SKM-1 (cell line): ENCODE data around the gene COG6.

Experiments used
- DNase-seq: peaks from one replicate; lab custom pipeline; 2025; ENCODE audit not compliant: unreplicated experiment; lab: John Stamatoyannopoulos, UW

COG6 gene

DNA sequence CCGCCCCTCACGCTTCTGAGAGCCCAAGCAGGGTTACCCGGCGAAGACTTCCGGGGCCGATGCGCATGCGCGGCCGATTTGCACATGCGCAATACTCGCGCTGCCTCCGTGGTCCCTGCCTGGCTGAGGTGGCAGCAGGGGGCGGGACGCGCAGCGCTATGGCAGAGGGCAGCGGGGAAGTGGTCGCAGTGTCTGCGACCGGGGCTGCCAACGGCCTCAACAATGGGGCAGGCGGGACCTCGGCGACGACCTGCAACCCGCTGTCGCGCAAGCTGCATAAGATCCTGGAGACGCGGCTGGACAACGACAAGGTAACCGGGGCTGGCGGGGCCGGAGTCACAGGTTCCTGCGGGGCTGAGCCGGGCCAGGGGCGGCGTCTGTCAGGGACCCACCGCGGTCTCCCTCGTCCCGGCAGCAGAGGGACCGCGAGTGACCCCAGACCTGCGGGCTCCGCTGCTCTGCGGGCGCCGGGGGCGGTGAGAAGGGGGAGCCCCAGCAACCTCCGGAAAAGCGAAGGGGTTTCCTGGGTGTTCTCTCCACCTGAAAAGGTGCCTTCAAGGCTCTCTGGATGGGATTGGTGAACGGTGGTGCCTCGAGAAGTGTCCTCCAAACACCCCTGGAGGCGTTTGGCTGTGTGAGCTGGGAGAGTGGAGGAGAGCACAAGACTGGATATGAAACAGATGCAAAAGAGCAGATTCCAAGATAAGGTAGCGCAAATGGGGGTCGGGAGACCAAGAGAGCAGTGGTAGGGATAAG, at the start of gene COG6:
Gene COG6 (plus strand): TSS at position 94 of the 756 bp plus-strand sequence. CDS start 65 bp downstream, at position 159.
- no peak for DNase-seq

DNA sequence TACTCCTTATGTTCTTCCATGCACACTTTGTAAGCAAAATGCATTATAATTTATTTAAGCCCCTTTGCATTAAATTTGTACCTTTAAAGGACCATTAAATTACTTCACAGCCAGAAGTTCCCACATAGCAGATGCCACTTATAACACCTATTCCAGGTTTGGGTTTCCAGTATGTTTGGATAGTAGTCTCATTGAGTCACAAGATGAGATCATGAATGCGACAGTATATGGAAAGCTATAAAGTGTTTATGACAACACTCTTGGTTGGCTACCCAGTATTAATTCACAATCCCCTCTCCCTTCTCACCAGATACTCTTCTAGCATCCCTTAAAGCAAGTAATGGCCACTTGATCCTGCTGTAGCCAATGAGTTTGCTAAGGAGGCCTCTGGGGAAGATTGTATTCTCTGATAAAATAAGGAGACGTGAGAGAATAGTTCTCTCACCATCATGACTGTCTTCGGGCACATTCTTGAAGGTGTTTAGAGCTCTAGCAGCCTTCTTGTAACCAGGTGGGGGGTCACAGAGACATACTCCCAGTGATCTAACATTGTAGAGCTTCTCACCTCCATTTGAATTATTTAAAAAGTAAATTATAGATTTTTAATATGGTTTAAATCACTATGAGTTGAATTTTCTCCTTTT, 49.7 kb upstream of the COG6 start:
- DNase-seq, result no peak

DNA sequence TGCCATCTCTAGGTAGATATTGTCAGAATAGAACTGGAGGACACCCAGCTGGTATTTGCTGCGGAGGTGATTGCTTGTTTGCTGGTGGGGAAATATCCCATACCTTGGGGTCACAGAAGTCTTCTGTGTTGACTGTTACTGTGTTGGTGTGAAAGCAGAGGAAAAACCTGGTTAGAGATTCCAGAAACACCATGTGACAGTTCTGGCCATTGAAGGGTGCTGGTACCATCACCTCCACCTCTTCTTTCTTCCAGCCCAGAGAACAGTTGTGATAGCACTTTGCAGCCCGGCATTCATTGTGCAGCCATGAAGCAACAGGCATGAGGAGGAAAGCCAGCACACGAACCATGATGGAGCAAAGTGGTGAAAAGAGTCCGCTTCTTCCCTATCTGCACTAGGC, 47.6 kb upstream of the COG6 start:
- DNase-seq, result no peak

DNA sequence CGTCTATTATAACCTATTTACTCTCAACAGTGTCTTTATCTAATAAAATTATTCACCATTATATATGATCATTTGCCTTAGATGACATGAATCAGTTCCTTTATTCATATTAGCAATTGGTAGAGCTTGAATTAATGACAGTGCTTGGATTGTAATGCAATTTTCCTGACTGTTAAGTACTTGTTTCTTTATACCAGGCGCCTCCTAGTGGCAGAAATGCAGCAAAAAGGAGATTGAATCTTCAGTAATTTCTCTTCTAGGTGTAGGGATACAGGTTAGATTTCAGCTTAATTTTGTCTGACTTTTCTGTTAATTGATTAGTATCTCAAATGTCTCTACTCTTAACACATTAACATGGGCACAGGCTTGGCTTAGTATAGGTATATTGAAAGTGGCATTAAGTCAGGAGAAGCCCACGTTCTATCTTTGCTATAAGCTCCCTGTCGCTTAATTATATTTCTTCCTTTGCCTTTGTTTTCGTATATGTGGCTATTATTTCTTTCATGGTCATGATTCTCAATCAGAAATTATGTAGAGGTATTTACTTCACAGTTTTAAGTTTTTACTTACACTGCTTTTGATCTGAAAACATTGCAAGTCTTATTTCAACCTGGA, 43.3 kb upstream of the COG6 start:
- DNase-seq, result peak; percentile 59

DNA sequence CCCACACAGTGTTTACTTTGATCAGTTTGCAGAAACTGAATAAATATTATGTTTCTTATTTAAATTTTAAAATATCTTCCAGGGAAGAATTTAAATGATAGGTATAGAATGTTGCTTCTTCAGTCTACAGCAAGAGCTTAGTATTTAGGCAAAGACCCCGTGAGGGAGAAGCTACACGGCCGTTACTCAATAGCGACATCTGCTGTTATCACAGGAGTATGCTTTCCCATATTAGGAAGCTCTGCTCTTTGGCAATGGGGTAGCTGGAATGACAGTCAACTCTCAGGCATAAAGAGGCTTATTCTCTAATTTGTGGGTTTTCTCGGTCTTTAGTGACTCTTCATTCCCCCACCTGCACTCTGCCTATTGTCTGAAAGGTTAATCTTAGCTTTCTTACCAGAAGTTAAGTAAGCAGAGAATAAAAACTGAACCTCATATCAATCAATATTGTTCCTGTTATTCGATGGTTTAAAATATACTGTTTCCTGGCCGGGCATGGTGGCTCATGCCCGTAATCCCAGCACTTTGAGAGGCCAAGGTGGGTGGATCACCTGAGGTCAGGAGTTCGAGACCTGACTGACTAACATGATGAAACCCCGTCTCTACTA, 39.3 kb upstream of the COG6 start:
- DNase-seq, result peak; percentile 73

DNA sequence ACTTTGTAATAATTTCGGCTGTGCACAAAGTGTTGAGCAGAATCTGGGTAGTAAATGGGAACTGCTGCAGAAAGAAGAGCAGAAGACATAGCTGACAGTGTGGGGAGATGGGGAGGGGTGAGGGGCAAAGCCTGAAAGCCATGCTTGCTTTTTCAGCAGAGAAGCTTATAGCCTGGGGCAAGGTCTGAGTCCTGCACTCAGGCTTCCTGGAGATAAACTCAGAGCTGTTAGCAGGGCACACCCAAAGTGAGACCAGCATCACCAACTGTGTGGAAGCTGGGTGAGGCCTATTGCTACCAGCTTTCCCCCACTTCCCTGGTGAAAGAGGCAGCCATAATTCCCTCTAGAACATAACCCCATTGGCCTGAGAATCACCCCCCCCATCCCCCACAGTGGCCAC, 36.9 kb upstream of the COG6 start:
- DNase-seq, result no peak

DNA sequence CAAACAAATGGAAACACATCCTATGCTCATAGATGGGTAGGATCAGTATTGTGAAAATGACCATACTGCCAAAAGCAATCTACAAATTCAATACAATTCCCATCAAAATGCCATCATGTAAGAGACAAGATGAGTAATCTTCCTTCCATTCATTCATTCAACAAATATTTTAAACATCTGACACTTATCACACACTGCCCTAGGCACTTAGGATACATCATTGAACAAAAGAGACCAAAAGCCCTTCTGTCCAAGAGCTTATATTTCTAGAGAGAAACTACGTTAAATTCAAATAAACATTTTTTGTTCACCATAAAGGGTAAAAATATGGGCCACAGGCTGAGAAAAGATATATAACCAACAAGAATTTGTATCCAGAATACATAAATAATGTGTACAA, 32.0 kb upstream of the COG6 start:
- no peak for DNase-seq

DNA sequence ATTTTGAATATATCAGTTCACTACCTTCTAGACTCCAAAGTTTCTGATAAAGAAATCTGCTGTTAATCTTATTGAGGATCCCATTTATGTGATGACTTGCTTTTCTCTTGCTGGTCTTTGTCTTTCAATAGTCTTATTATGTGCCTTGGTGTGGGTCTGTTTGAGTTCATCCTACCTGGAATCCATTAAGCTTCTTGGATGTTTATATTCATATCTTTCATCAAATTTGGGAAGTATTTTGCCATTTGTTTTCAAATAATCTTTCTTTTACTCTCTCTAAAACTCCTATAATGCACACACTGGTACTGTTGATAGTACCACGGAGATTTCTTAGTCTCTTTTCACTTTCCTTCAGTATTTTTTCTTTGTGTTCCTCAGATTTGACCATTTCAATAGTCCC, 24.2 kb upstream of the COG6 start:
- DNase-seq, result no peak

DNA sequence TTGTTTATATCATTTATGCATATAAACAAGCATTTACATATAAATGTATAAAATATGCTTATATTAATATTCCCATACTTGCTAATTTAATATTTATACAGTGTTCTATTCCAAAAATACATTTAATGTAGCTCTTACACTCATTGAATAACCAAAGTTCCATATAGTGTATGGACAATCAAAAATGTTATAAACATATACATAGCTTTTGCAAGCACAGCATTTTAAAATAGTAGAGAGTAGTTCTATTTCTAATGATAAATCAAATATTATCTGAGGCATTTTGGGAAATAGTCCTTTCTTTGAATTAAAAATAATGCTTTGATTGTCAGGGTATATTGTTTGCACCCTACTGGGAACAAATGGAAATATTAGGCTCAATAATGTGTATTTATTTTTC, 22.5 kb upstream of the COG6 start:
- DNase-seq, result no peak

DNA sequence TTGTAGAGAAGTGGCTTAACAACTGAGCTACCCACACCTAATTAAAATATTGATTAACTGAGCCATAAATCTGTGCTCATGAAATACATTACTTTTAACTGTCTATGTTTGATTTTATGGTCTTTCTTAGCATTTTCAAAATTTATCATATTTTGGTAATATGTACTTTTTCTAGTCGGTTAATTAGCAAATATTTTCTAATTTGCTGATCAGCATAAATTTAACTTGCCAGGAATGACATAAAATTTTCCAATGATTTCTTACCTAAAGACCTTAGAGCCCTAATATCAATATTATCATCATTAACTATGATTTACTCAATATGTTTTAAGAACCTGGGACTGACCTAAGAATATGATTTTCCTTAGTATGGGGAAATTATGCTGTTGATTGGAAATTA, 19.9 kb upstream of the COG6 start:
- DNase-seq, result no peak

DNA sequence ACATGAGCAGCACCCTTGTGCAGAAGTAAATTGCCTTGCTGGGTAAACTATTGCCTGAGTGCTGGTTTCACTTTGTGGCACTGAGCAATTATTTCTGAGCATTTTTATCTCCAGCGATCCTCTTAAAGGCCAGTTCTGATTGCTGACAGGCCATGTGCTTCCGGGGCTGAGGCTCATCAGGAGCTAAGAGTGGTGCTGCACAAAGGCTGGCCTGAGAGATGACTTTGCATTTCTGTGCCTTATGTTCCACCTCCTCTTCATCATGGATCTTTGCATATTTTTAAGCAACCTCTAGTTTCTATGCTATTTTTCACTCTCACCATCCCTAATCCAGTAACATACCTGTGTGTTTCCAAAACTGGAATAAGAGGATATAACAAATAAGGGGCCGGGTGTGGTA, 17.6 kb upstream of the COG6 start:
- no peak for DNase-seq

DNA sequence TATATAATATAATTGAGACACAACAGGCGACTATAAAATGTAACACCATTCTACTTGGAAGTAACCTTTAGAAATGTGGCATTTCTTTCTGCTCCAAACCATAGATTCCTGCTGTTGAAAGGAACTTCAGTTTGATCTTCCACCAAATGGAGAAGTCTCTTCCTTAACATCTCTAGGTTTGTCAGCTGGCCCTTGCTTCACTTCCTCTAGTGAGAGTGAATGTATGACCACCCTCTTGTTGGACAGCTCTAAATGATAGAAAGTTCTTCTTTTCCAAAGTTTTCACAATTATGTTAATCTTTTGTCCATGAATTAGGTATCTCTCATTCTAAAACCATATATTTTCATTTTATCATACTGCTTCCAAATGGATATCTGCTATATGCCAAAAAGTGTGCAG, 13.8 kb upstream of the COG6 start:
- DNase-seq, result peak; percentile 56

DNA sequence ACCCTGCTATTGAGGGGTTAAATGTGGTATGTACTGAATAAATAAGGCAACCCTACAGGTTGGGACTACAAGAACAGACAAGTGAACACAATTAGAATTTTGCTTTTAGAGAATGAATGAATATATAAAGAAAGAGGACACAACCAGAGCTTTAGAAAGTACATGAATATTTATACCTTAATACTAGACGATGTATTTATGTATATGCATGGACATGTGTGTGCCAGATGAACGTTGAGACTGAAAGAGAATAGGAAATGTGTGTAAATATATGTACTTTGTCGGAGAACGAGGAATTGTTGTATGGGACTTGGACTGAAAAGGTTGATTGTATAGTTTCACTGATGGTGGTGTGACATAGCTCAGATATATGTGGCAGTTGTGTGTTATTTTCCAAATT, 9.3 kb upstream of the COG6 start:
- no peak for DNase-seq

DNA sequence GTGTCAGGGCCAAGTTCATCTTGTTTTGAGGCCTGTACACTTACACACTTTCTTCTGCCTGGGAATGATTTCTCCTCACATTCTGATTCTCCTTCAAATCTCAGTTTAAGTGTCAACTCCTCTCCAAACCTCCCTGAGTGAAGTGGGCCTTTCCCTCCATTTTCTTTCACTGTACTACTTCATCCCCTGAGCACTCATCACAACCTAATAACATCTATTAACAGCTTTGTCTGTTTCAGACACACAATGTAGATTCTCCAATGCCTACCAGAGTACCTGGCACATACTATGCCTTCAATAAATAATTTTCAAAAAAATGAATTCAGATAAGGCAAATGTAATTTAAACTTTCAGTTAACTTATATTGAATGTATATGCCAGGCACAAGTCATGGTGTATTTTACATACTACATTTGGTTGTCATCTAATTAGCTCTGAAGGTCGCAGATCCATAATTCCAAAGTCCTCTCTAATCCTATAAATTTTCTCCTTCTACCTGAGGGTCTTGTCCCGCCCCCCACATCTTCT, 357 bp upstream of the COG6 start:
- DNase-seq, result no peak

DNA sequence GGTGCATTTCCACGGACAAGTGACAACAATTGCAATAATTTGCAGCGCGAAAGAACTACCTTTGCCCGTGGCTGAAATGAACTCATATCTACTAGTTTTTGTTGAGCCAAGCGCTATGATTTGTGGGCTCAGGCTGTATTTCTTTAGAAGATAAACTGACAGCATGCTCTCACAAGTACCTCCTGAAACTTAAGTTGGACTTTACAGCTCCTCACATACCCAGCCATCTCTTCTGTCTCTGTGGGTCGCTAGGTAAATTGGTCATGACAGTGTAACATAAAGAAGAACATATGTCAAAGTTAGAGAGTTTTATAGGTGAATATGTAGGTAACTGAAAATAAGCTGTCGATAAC, 839 bp downstream of the COG6 start:
- DNase-seq, result no peak

DNA sequence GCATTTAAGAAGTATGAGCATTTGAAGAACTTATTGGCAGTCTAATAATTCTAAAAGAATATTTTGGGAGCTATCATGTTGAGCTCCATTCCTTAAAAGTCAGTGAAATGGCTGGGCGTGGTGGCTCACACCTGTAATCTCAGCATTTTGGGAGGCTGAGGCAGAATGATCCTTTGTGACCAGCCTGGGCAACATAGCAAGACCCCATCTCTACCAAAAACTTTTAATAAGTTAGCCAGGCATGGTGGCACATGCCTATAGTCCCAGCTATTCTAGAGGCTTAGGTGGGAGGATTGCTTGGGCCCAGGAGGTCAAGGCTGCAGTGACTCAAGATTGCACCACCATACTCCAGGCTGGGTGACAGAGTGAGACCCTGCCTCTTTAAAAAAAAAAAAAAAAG, 8.0 kb downstream of the COG6 start:
- DNase-seq, result no peak

DNA sequence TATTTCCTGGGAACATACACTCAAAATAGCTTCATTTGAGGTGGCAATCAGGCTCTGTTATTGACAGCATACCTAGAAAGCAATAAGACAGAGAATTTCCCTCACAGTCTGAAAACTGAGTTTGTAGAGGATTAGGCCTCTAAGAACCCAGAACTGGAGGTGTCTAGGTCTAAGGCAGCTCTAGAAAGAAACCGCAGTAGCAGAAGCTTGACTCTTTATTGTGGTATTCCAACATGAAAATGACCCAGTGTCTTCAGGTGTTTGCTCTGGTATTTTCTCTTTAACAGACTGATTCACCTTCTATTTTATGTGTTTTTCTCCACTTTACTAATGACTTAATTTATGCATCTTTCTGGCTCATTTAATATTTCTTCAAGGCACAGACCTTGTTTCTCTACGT, 8.5 kb downstream of the COG6 start:
- no peak for DNase-seq

DNA sequence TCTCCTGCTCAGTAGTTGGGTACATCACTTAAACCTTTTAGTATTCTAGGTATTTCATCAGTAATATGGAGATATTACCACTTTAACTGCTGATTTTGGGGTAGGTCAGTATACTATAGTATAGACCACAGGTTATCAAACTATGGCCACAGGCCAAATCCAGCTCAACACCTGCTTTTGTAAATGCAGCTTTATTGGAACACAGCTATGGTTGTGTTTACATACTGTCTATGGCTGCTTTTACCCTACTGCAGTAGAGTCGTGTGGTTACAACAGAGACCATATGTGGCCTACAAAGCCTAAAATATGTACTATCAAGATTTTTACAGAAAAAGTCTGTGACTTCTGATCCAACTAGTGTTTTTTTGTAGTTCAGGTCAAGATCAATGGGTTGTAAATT, 10.3 kb downstream of the COG6 start:
- no peak for DNase-seq

DNA sequence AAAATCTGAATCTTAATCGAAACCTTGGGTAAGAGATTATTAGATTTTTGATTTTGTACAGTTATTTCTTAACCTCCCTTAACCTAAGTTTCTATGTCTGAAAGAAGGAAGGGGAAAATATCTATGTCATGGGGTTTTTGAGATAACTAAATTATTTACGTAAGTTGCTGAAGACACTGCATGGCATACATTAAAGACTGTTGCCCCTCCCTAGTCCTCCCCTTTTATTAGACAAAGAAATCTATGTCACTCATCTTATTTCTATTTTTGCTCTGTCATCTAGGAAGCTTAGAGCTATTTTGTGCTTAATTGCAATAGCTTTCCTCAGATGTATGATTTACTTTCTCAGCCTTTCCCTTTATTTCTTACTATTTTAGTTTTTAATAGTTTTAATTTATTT, 15.0 kb downstream of the COG6 start:
- DNase-seq, result no peak

DNA sequence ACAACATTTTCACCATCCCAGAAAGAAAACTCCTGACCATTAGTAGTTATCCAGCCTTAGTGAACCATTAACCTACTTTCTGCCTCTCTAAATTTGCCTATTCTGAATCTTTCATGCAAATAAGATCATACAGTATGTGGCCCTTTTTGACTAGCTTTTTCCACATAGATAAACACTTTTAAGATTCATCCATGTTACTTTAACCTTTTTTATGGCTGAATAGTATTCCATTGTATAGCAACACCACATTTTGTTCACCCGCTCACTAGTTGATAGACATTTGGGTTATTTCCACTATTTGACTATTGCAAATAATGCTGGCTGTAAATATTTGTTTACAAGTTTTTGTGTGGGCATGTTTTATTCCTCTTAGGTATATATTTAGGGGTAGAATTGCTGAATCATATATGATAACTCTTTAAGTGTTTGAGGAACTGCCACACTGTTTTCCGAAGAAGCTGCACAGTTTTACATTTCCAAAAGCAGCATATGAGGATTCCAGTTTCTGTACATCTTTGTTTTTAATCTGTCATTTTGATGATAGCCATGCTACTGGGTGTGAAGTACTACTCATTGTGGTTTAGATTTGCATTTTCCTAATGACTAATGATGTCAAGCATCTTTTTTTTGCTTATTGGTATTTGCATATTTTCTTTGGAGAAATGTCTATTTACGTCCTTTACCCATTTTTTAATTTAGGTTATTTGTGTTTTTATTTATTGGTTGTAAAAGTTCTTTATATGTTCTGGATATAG, 17.1 kb downstream of the COG6 start:
- no peak for DNase-seq

DNA sequence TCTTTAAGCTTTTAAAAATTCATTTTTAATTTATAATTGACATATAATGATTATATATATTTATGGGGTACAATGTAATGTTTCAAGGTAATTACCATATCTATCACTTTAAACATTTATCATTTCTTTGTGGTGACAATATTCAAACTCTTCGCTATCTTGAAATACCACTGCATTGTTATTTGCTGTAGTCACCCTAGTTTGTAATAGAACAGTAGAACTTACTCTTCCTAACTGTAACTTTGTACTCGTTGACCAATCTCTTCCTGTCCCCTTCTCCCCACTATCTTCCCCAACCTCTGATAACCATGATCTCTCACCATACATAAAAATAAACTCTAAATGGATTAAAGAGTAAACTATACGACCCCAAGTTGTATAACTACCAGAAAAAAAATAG, 20.4 kb downstream of the COG6 start:
- DNase-seq, result no peak
